K562 (cell line): ENCODE results near the gene RAP1GDS1. TPM values are rescaled to one million over a fixed set of nuclear protein-coding genes. Genes with fewer than 3 reads are reported as not detected.
A peak's percentile ranks its signal among the peaks of the same experiment; 100 is the strongest.

ENCODE experiments used
- ATAC-seq: fragments of 200-7000 bp; cut with Tn5 transposase; 3 replicates; pipeline ENCODE4 v1.9.1; 2020; ENCODE audit warnings: moderate library complexity
- BruUV-seq: library from RNA; stranded (reverse); fragments of 400-500 nt; replicated peaks from 2 replicates; lab custom pipeline; 2021; lab: Mats Ljungman, UMichigan
- CTCF ChIA-PET: fragments of 300-600 bp; formaldehyde crosslinking; extraction: SDS; loops from one replicate; lab custom pipeline; 2021; ENCODE audit warnings: low intra/inter-chr PET ratio; lab: Yijun Ruan, JAX
- POLR2A ChIA-PET: fragments of 300-600, 350-650 bp; sonication (Branson Sonifier 250); formaldehyde crosslinking; extraction: SDS; loops from one replicate; lab custom pipeline; 2021; ENCODE audit warnings: antibody characterized with exemption, inconsistent platforms; lab: Yijun Ruan, JAX
- DNase-seq, 4 experiments: peaks; one replicate each; pipeline versions ENCODE4 v3.0.0 to v3.0.0-alpha.2; 2011 to 2018; ENCODE audit warnings: low spot score in 3 of 4, mixed read lengths in 3 of 4; ENCODE audit errors: extremely low read depth in 1 of 4
- FAIRE-seq: peaks from 2 replicates; lab custom pipeline; 2011; peaks lifted over from hg19 to GRCh38; lab: Jason Lieb, UNC
- H2AFZ ChIP-seq: 2 replicates; pipeline ENCODE4 v1.6.0; 2011; ENCODE audit warnings: low read depth, low read length, control low read depth, inconsistent platforms
- H3K27ac ChIP-seq: fragments of 200-600 bp; 3 replicates; pipeline ENCODE4 v1.8.0; 2011; ENCODE audit warnings: low read depth, mild to moderate bottlenecking, control low read depth, inconsistent platforms, low read length, moderate library complexity, mixed read lengths; ENCODE audit errors: extremely low read depth
- H3K27me3 ChIP-seq, 2 experiments: fragments of 300-600 bp in 1 of 2; 2 replicates in 1 of 2; 3 replicates in 1 of 2; pipeline versions ENCODE4 v1.6.0 to v1.8.0; 2011; ENCODE audit warnings: inconsistent platforms in 2 of 2, low read length in 2 of 2, mild to moderate bottlenecking in 1 of 2, mixed read lengths in 1 of 2, moderate library complexity in 1 of 2; ENCODE audit not compliant: control insufficient read depth in 2 of 2, insufficient read depth in 2 of 2
- H3K36me3 ChIP-seq: fragments of 300-600 bp; 3 replicates; pipeline ENCODE4 v1.8.0; 2011; ENCODE audit warnings: mild to moderate bottlenecking, low read length, inconsistent platforms; ENCODE audit not compliant: control insufficient read depth, insufficient read depth
- H3K4me1 ChIP-seq, 2 experiments: fragments of 200-600 bp in 1 of 2; replicated peaks in 1 of 2; 2 replicates in 1 of 2; 3 replicates in 1 of 2; pipeline versions ENCODE4 v1.5.1 to v1.8.0; 2011; ENCODE audit warnings: inconsistent platforms in 2 of 2, low read length in 2 of 2, mild to moderate bottlenecking in 1 of 2, mixed read lengths in 1 of 2, moderate library complexity in 1 of 2; ENCODE audit not compliant: control insufficient read depth in 2 of 2, insufficient read depth in 2 of 2
- H3K4me2 ChIP-seq: 2 replicates; pipeline ENCODE4 v1.6.1; 2011; ENCODE audit warnings: low read length, control low read depth, inconsistent platforms, mixed read lengths; ENCODE audit not compliant: insufficient read depth
- H3K4me3 ChIP-seq: fragments of 200-600 bp; sonication (generic), shearing (Covaris generic); 2 replicates; pipeline ENCODE4 v1.5.1; 2016; ENCODE audit warnings: control low read depth, inconsistent platforms
- H3K79me2 ChIP-seq: fragments of 200-600 bp; 3 replicates; pipeline ENCODE4 v1.8.0; 2011; ENCODE audit warnings: low read length, inconsistent platforms; ENCODE audit not compliant: control insufficient read depth, insufficient read depth
- H3K9ac ChIP-seq, 2 experiments: 2 replicates each; pipeline versions ENCODE4 v1.6.0 to v1.6.1; 2011; ENCODE audit warnings: low read depth in 2 of 2, low read length in 2 of 2, control low read depth in 1 of 2, inconsistent platforms in 1 of 2, mild to moderate bottlenecking in 1 of 2, mixed read lengths in 1 of 2; ENCODE audit not compliant: insufficient read depth in 1 of 2
- H3K9me1 ChIP-seq: one replicate; pipeline ENCODE4 v1.6.0; 2011; ENCODE audit warnings: inconsistent platforms, mild to moderate bottlenecking, low read length, moderate library complexity; ENCODE audit not compliant: control insufficient read depth, insufficient read depth
- H3K9me3 ChIP-seq: replicated peaks from 2 replicates; pipeline ENCODE4 v1.5.1; 2011; ENCODE audit warnings: low read depth, low read length, inconsistent platforms; ENCODE audit not compliant: control insufficient read depth, insufficient read depth
- H4K20me1 ChIP-seq: replicated peaks from 2 replicates; pipeline ENCODE4 v1.6.1; 2011; ENCODE audit warnings: low read length, inconsistent platforms, mixed read lengths; ENCODE audit not compliant: control insufficient read depth, insufficient read depth
- RBM25 ChIP-seq: fragments of 200-400 bp; formaldehyde crosslinking; IDR thresholded peaks from 2 replicates; pipeline ENCODE4 v1.6.1; 2018; ENCODE audit warnings: low read length, low read depth, moderate library complexity; ENCODE audit not compliant: severe bottlenecking
- ZNF121 ChIP-seq: sonication (generic); formaldehyde crosslinking; conservative IDR thresholded peaks from 2 replicates; pipeline ENCODE4 v1.8.0; 2022; ENCODE audit warnings: missing genetic modification reagents
- WGBS: fragments of 100-300 bp; shearing (Covaris generic); methylation state at CpG from one replicate; pipeline ENCODE4 v1.1.6; 2016; ENCODE audit warnings: low coverage, mixed read lengths; ENCODE audit not compliant: insufficient coverage; ENCODE audit errors: missing lambda C conversion rate; 5-methylcytosine and 5-hydroxymethylcytosine counted together
- in situ Hi-C: fragments of 300-500 bp; cut with MboI; formaldehyde crosslinking; loops from 4 replicates; pipeline ENCODE4 v1.15.0; 2018; ENCODE audit warnings: inconsistent platforms, mixed read lengths
- intact Hi-C: fragments of 100-400 bp; cut with micrococcal nuclease; formaldehyde crosslinking; loops from 2 replicates; pipeline ENCODE4 v1.14.2; 2022
- polyA plus RNA-seq, 8 experiments: library from polyadenylated mRNA; depleted of rRNA in 4 of 8; stranded (reverse) in 5 of 8; unstranded in 3 of 8; fragments of >200 nt; fragmentation: Nextera tagmentation in 2 of 8; fragmentation: Illumina TruSeq in 1 of 8; extraction: Ambion mirVana in 2 of 8; extraction: Trizol in 1 of 8; gene quantifications; 2 replicates each; pipeline versions ENCODE4 v1.2.1 to v1.2.3, GENCODE V29; 2011 to 2014; ENCODE audit warnings: inconsistent platforms in 1 of 8, missing spikeins in 1 of 8
- total RNA-seq, 7 experiments: library from RNA; depleted of rRNA in 6 of 7; stranded (reverse); fragments of >200 nt in 6 of 7; fragmentation: Illumina TruSeq in 2 of 7; extraction: Trizol in 2 of 7; gene quantifications; 2 replicates each; pipeline versions ENCODE4 v1.2.1 to v1.2.3, GENCODE V29; 2011 to 2021; ENCODE audit warnings: low replicate concordance in 1 of 7
- TF ChIP-seq, protein P1 (sequence below), 2 experiments: fragments of 450-650 bp; formaldehyde crosslinking in 1 of 2; IDR thresholded peaks; 2 replicates each; pipeline versions ENCODE4 v1.4.0 to v1.6.1; 2014 to 2020; ENCODE audit warnings: mild to moderate bottlenecking in 2 of 2, borderline replicate concordance in 1 of 2, low read depth in 1 of 2

The RAP1GDS1 gene
- total and polyA plus RNA-seq, 9 of the 15 experiments (the other 6 are each of a cell fraction or from before 2014, with no cell fraction given): 27.2 to 55.6 (median 31.5) TPM

GRCh38 chr4:98311656-98312055 is 50.5 kb downstream of the RAP1GDS1 start:
- Histone ChIP-seq H3K4me3 (no peak overlapping the region), H3K36me3 (no peaks in the 10 kb centered on the region), H4K20me1 (no peaks in the 10 kb centered on the region), H3K4me2 (no peak overlapping the region), H3K27ac (no peak overlapping the region), H3K9me3 (no peaks in the 10 kb centered on the region), H3K4me1 (no peaks in the 10 kb centered on the region; a peak in 1 of 5 replicates), H3K27me3 (no peaks in the 10 kb centered on the region), H2AFZ (no peak overlapping the region), H3K79me2 (peaks cover 2% of the 10 kb centered on the region; the same call in 1 of the 3 replicates), H3K9ac (no peak overlapping the region), H3K9me1 (no peaks in the 10 kb centered on the region)
- in situ Hi-C loops (no loop called here), intact Hi-C loops (no loop called here)
- POLR2A ChIA-PET: interaction anchor here (0.6 kb wide), 1 partner anchor 715 kb away, joined by 3 read pairs; no protein-coding TSS in a partner anchor
- ATAC-seq (no peak), FAIRE-seq (no peak)
- CTCF ChIA-PET: no interaction called here
- TF ChIP-seq ZNF121 (CRISPR knock-in tag): peak; percentile 77
- TF ChIP-seq, protein P1, sequence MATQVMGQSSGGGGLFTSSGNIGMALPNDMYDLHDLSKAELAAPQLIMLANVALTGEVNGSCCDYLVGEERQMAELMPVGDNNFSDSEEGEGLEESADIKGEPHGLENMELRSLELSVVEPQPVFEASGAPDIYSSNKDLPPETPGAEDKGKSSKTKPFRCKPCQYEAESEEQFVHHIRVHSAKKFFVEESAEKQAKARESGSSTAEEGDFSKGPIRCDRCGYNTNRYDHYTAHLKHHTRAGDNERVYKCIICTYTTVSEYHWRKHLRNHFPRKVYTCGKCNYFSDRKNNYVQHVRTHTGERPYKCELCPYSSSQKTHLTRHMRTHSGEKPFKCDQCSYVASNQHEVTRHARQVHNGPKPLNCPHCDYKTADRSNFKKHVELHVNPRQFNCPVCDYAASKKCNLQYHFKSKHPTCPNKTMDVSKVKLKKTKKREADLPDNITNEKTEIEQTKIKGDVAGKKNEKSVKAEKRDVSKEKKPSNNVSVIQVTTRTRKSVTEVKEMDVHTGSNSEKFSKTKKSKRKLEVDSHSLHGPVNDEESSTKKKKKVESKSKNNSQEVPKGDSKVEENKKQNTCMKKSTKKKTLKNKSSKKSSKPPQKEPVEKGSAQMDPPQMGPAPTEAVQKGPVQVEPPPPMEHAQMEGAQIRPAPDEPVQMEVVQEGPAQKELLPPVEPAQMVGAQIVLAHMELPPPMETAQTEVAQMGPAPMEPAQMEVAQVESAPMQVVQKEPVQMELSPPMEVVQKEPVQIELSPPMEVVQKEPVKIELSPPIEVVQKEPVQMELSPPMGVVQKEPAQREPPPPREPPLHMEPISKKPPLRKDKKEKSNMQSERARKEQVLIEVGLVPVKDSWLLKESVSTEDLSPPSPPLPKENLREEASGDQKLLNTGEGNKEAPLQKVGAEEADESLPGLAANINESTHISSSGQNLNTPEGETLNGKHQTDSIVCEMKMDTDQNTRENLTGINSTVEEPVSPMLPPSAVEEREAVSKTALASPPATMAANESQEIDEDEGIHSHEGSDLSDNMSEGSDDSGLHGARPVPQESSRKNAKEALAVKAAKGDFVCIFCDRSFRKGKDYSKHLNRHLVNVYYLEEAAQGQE (IDR thresholded peaks at IDR 0.05; ENCODE audit: borderline replicate concordance): no peak
- TF ChIP-seq, protein P1 (CRISPR knock-in tag; IDR thresholded peaks at IDR 0.05; ENCODE audit: low read depth): no peak
- TF ChIP-seq RBM25: peak; percentile 12
- TF ChIP-seq, all 486 proteins: peak for 2
- BruUV-seq: no TSS peak
- DNase-seq: no peak
- 81% methylated on average over 4 of the region's 4 CpGs for WGBS
